Measurements from ENCODE around the gene RSPRY1.

DNA sequence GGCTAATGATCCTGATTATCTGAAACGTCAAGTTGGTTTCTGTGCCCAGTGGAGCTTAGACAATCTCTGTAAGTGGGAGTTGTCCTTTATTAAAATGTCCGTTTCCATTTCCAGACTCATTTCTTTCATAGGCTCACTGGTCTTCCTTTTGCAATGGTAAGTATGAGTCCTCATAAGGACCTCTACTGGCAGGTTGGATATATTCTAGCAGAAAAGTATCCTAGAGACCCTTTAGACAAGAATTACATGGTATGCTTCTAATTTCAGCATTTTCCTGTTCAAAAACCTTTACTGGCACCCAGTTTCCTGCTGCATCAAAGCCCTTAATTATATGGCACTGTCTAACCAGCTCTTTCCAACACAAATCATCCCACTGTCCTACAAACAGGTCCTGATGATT is 30.8 kb downstream of the RSPRY1 start:
- TF ChIP-seq, protein P1, sequence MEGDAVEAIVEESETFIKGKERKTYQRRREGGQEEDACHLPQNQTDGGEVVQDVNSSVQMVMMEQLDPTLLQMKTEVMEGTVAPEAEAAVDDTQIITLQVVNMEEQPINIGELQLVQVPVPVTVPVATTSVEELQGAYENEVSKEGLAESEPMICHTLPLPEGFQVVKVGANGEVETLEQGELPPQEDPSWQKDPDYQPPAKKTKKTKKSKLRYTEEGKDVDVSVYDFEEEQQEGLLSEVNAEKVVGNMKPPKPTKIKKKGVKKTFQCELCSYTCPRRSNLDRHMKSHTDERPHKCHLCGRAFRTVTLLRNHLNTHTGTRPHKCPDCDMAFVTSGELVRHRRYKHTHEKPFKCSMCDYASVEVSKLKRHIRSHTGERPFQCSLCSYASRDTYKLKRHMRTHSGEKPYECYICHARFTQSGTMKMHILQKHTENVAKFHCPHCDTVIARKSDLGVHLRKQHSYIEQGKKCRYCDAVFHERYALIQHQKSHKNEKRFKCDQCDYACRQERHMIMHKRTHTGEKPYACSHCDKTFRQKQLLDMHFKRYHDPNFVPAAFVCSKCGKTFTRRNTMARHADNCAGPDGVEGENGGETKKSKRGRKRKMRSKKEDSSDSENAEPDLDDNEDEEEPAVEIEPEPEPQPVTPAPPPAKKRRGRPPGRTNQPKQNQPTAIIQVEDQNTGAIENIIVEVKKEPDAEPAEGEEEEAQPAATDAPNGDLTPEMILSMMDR (IDR thresholded peaks at IDR 0.05), result no peak
- no peak for TF ChIP-seq ZFX (IDR thresholded peaks at IDR 0.05; ENCODE audit: borderline replicate concordance)
